HG02938 (cell line): Measurements from ENCODE around the gene PMF1.

Source experiments
- ATAC-seq: cut with Tn5 transposase; IDR thresholded peaks from one replicate; pipeline ENCODE4 v1.9.1; 2021; ENCODE audit warnings: mild to moderate bottlenecking, moderate library complexity; ENCODE audit not compliant: unreplicated experiment

Gene PMF1

DNA sequence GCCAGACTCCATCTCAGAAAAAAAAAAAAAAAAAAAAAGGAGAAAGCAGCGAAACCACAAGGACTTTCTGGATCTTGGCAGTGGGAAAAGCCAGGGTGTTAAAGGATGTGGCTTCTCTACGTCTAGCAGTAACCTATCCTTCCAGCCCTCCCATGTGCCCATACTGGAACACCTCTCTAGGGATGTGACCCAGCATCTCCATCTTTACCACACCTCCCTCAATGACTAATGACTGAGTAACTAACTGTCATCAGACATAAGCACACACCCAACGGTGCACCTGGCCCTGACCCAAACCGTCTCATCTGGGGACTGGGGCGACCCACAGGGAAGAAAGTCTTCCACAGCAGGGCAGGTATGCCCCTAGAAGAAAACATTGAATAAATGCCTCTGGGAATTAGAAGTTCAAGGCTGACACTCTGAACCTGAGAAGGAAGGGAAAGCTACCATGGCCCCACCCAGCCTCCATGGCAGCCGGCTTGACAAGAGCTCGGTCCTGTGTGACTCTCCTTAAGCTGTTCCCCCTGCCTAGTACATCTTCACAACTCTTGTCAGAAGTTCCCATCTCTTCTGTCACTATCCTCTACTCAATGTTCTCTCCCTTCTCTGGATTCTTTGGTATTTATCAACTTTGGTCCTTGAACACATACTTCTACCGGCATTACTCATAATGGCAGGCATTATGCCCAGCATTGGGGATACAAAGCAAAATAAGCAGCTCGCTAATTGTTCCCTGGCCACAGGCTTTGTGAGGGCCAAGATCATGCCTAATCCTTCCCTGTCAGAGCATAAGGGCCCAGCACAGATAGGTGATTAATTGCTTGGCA is 49.9 kb downstream of the PMF1 start:
- ATAC-seq: no peak

DNA sequence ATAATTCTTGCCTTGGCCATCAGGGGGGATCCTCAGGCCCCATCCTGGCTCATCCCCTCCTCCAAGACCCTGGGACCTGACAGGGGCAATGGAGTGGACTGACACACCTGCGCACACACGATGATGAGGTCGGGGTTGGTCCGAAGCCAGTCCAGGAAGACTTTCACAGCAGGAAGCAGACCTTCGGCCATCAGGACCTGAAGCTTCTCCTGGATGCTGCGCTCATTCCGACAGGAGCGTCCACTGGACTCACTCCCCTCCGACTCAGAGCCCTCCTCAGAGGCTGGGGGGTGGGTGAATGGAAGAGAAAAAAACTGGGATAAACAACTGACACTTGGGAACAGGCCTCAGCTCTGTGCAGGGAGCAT is 50.5 kb downstream of the PMF1 start:
- ATAC-seq: no peak

- no peak for ATAC-seq
These were observed 53.2 kb downstream of the PMF1 start for GRCh38 chr1:156266051-156266450.

GRCh38 chr1:156268336-156268735 is 55.5 kb downstream of the PMF1 start:
- no peak for ATAC-seq

DNA sequence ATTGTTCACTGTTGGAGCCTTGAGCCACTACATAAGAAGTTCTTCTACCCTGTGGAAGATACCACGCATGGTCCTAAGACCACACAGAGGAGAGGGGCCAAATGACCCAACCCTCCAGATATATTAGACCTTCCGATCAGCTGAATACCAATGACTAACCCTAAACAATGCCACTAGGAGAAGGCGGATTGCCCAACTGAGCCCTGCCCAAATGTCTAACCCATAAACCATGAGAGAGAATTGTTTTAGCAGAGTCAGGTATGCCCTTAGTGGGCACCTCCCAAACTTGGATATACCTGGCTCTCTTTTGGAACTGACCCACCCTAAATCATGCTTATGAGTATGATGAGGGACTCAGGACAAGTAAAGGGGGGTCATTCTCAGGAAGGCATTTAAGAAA is 57.5 kb downstream of the PMF1 start:
- ATAC-seq: no peak

DNA sequence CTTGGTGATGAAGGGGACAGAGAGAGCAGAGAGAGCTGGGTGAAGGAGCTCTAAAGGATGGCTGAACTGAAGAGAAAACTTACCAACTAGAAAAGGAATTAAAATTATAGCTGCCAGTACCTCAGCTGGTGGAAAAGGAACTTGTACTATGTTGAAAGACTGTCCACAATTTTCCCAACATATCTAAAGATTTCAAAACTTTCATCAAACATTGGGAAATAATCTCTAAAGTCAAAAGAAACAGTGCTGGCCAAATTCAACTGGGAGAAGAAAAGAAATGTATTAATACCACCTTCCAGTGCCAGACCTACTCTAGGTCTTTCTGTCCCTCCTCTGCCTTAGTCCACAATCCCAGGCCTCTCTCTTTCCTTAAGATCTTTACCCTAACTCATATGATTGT is 63.7 kb downstream of the PMF1 start:
- ATAC-seq: no peak

DNA sequence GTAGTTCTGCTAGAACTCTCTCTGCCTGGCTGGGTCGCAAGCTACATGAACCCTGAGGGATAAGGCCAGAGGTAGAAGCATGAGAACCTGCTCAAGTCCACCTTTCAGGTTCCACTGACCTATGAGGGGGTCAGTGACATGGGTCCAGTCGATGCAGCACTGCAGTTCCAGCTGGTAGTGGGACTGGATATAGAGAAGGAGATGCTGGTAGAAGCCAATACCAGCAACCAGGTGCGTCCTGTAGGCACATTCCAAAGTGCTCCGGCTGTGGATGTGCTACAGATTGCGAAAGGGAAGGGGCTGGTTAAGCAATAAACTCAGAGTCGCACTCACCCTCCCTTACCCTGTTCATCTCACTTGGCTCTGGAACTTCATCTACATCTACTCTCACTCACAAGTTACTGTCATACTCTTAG is 64.2 kb downstream of the PMF1 start:
- ATAC-seq: no peak

DNA sequence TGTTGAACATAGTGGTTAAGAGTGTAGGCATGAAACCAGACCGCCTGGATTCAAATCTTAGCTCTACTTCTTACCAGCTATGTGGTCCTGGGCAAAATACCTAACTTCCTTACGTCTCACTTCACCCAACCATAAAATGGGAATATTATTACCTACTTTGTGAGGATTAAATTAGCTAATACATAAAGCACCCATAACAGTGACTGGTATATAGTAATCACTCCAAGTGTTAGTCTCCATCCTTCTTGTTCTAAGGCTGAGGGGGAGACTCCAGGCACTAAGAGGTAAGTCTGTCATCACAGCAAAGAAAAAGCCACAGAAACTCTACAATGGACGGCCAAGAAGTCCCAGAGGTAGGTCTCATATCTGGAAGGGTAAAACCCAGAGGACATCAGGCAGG is 67.0 kb downstream of the PMF1 start:
- no peak for ATAC-seq

DNA sequence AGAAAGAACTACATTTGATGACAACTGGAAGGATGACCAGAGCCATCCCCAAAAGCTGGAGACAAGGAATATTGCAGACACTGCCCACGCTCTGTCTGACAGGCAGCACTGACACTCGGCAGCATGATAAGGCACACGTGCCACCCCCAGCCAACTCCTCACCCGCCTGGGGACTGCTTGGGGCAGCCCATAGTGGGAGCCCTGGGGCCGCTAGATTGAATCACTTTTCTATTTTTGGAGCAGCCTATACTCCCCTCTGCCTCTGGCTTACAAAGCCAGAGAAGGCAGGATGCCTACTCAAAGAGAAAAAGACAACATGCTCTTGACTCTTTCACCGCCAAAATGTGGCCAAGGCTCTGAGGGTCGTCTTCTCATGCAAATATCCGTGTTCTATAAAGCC is 68.5 kb downstream of the PMF1 start:
- ATAC-seq: no peak

GRCh38 chr1:156281693-156282478 is 69.1 kb downstream of the PMF1 start:
- ATAC-seq: no peak

- peak; percentile 78 for ATAC-seq
These were observed 69.8 kb downstream of the PMF1 start, which contains the start of gene SMG5 for GRCh38 chr1:156282479-156283222. Gene SMG5 (minus strand): TSS chr1:156282825. CDS start chr1:156282680, 145 bp downstream.

GRCh38 chr1:156283521-156283920 is 70.7 kb downstream of the PMF1 start:
- no peak for ATAC-seq

- ATAC-seq: no peak
These were observed 71.3 kb downstream of the PMF1 start, which contains the start of gene TMEM79 for GRCh38 chr1:156284112-156284511. Gene TMEM79 (plus strand): TSS chr1:156284325. CDS start chr1:156285227, 902 bp downstream.

GRCh38 chr1:156284757-156285156 is 72.0 kb downstream of the PMF1 start:
- ATAC-seq: no peak

- no peak for ATAC-seq
These were observed 72.6 kb downstream of the PMF1 start for GRCh38 chr1:156285437-156285836.

GRCh38 chr1:156286061-156286460 is 73.3 kb downstream of the PMF1 start:
- ATAC-seq: no peak
